NCI-H1694 (cell line): Measurements from ENCODE around the gene ZSWIM1.

Experiments
- DNase-seq: peaks from one replicate; lab custom pipeline; 2025; lab: John Stamatoyannopoulos, UW

ZSWIM1 gene

GRCh38 chr20:45933266-45934045 is 52.4 kb downstream of the ZSWIM1 start:
- peak; percentile 53 for DNase-seq

- DNase-seq = peak; percentile 70
Observed at GRCh38 chr20:45934046-45934585, 53.1 kb downstream of the ZSWIM1 start.
